Ramos (cell line): ENCODE data around the gene ANKMY1.

Experiments used
- in situ Hi-C: fragments of 300-500 bp; cut with MboI; formaldehyde crosslinking; loops from one replicate; pipeline ENCODE4 v1.14.3; 2022; ENCODE audit warnings: low sequenced_read_pairs; ENCODE audit not compliant: unreplicated experiment

Gene ANKMY1

DNA sequence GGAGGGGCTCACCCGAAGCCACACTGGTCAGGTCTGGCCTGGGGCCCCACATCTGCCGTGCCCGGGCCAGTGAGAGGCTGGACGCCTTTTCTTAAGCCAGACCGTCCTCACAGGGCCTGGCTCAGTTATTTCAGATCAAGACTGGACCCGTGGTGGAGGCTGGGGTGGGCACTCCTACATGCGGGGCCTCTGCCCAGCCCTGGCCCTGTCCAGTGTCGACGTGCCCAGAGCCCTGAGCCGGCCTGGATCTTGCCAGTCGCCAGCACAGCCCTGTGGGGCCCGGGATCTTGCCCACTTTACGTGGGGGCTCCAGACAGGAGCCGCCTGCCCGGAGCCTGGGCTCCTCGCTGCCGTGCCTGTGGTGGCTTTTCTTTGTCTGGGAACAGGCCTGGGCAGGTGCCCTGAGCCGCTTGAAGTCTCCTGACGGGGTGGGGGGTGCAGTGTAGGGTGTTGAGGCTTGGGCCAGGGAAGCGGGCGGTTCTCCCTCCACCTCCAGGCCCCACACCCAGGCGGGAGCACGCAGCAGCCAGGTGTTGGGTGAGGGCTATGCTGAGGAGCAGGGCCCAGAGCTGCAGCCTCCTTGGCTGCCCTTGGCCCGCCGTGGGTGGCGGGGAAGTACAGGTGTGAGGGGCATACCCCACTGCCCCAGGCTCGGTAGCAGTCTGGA is 116.3 kb downstream of the ANKMY1 start:
- in situ Hi-C loops = no loop called here

DNA sequence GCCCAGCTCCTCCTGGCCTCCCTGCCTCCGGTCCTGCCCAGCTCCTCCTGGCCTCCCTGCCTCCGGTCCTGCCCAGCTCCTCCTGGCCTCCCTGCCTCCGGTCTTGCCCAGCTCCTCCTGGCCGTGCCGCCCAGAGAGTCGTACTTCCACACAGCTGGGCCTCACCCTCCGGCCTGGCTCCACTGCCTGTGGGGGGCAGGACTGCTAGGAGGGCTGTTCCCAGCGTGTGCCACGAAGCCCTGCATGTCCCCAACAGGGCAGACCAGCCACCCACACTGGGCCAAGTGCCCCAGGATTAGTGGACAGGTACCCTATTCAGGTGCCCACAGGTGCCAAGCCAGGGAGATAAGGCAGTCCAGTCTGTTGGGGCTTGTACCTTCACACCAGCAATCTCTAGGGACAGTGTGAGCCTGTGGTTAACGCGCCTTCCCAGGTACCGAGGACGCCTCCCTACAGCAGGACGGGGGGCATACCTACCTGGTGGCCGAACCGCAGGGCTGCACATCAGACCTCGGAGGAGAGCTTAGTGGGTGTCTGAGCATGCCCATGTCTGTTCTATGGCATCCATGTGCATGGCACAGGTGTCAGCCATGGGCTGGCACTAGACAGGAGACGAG is 117.0 kb downstream of the ANKMY1 start:
- in situ Hi-C loops = no loop called here

DNA sequence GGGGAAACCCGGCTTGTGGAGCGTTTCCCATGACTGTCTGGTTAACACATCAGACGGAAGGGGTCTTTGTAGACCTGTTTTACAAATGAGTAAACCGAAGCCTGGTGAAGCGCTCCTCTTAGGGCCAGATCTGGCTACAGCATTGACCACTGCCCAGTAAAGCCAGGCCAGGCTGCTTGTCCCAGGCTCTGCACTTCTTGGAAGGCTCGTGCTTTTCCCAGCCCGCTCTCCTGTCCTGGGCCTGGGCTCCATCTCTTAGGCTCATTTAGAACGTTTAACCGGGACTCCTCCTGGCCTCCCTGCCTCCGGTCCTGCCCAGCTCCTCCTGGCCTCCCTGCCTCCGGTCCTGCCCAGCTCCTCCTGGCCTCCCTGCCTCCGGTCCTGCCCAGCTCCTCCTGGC is 117.5 kb downstream of the ANKMY1 start:
- in situ Hi-C loops = no loop called here

DNA sequence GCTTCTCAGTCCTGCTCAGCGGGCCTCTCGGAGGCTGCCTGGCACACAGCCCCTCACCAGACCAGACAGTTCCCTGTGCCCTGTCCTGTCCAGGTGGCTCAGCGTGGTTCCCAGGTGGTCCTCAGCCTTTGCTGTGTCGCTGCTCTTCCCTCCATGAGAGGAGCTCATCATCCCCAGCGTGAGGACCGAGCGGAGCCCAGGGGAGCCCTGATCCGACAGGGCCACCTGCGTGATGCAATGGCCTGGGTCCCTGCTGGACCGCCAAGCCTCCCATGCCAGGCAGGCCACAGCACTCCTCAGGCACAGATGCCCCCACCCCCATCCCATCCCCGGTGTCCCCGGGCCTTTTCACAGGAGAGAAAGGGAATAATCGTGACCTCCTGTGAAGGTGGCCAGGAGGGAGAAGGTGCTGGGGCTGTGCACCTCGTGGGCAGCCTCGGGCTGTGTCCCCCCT is 118.1 kb downstream of the ANKMY1 start:
- in situ Hi-C loops = loop anchor here (5.0 kb wide), 1 partner anchor 212 kb away; no protein-coding TSS in a partner anchor

DNA sequence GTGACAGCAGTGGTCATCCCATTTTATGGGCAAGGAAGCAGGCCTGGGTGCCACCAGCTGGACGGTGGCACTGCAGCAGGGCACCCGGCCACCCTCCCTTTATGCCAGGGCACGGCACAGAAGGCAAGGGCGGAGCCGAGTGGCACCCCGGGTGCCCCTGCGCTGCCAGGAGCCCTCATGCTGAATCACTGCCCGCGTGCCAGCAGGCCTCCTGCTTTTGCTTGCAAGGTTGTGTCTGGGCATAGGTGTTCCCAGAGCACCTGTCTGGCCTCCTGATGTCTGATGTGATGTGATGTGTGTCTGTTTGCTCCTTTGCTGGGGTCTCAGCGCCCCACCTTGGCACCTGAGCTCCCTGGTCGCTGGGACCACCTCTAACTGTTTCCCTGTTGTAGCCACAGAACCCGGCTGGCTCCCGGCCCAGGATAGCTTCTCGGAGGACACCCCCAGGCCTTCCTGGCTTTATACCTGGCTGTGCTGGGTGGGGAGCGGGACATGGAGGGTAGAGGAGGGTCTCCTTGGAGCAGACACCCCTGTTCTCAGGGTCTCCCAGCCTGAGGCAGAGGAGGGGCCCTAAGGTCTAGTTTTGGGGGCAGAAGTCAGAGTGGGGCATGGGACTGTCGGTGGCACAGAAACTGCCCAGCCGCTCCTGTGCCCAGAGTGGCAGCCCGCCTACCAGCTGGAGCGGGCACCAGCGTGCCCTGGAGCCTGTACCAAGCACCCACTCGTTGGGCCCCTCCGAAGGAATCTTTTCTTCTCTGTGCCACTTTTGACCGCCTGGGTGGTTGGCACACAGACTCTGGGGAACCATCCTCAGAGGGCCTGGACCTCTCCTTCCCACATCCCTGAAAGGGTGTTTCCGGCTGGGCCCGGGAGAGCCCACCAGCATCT is 118.7 kb downstream of the ANKMY1 start:
- in situ Hi-C loops = loop anchor here (5.0 kb wide), 1 partner anchor 212 kb away; no protein-coding TSS in a partner anchor

DNA sequence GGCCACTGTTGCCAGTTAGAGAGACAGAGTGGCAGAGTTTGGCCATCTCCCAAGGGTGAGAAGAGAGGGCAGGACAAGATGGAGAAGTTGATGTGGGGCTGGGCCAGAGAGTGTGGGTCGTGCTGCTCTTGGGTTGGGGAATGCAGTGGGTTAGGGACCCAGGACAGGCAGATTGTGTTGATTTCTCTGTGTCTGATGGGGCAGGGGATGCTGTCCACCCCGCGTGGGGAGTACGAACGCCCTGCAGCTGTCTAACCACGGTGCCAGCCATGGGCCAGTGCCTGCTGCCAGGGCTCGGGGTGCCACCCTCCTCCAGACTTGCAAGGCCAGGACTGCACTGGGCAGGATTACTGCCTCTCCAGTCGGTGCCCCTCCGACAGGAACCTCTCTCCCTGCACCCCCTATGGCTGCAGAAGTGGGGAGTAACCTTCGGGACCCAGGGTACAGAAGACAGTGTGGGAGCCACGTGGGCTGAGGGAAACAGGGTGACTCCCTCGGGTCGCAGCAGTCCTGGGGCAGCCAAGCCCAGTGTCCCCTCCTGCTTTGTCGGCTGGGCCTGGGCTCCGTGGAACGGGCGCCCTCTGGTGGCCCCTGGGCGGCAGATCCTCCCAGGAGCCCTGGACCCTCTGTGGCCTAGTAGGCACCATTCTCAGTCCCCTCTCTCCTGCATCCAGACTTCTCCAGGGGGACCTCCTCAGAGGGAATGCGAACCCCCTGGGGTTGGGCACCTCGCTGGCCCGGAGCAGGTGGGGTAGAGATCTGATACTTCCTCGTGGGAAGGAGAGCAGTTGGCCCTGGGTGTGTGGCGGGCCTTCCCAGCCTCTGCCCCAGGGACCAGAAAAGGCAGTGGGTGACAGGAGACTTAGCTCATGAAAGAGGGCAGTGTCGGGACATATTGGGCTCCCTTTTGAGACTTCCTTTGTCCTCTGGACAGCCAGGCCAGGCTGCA is 119.7 kb downstream of the ANKMY1 start:
- in situ Hi-C loops = loop anchor here (5.0 kb wide), 1 partner anchor 211 kb away; no protein-coding TSS in a partner anchor

DNA sequence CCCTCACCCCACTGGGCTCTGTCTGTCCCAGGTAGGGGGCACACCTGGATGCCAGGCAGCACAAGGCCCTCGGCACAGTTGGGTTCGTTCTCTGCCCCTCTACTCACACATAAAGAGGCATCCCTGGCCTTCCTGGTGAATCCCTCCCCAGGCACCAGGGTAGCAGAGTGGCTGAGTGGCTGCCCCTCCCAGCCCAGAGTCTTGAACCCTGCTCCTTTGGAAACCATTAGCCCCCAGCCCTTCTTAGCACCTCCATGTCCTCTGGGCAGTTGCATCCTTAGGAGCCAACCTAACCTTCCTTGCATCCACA is 120.3 kb downstream of the ANKMY1 start:
- in situ Hi-C loops = loop anchor here (5.0 kb wide), 1 partner anchor 210 kb away; no protein-coding TSS in a partner anchor

DNA sequence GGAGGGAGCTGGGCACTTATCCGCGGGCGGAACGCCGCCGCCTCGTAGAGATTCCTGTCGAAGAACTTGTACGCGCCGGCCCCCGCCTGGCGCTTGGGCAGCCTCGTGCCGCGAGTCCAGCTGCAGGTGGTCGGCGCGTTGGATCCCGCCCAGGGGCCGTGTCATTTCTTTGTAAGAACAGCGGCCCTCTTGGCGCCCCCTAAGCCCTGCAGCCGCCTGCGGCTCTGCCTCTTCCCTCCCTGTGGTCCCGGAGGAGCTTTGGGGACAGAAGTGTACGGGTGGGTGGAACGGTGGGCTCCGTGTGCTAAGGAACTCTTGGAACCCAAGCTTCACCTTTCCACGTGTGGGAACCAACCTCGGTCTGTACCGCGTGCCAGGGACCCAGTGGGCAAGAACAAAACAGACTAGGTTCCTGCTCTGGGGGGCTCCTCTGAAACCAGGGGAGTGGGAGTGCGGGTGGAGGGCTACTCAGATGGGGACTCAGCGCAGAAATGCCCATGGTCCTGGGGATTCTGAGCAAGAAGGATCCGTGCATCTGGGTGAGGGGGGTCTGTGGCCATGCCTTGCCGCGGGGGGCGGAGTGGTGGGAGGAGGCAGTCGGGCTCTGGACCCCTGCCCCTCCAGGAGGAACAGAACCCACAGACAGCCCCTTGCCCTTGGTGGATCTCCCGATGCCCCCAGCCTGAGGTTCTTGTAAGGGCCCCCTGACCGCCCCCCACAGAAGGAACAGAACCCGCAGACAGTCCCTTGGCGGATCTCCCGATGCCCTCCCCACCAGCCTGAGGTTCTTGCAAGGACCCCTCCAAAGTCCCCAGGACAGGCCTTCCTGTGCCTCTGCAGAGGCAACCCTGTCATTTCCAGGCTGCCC is 120.9 kb downstream of the ANKMY1 start:
- in situ Hi-C loops = loop anchor here (5.0 kb wide), 1 partner anchor 210 kb away; no protein-coding TSS in a partner anchor

DNA sequence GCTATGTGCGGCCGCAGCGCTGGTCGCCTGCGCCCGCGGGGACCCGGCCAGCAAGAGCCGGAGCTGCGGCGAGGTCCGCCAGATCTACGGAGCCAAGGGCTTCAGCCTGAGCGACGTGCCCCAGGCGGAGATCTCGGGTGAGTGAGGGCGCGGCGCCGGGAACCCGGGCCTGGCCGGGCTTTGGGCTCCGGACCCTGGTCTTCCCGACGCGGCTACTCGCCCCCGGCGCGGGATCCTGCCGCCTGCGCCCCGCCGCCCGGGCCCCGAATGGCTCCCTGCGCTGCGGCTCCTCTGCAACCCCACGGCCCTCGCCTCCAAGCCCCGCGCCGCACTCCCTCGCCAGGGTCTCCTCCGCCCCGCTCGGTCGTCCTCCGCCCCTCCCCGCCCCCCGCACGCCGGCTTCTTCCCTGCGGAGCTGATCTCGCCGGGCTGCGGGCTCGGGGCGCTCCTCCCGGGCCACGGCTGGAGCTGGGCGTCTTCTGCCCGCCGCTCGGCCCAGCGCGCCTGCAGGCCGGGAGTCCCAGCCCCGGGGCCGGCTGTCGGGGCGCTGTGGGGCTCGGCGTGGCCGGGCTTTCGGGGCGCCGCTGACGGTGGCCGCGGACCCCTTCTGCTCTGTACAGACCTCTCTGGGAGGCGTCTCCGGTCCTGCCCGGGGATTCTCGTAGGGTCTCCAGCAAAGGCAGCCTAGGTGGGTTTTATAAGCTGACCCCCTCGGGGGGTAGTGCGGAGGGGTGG is 121.7 kb downstream of the ANKMY1 start:
- in situ Hi-C loops = loop anchor here (5.0 kb wide), 1 partner anchor 209 kb away; no protein-coding TSS in a partner anchor

DNA sequence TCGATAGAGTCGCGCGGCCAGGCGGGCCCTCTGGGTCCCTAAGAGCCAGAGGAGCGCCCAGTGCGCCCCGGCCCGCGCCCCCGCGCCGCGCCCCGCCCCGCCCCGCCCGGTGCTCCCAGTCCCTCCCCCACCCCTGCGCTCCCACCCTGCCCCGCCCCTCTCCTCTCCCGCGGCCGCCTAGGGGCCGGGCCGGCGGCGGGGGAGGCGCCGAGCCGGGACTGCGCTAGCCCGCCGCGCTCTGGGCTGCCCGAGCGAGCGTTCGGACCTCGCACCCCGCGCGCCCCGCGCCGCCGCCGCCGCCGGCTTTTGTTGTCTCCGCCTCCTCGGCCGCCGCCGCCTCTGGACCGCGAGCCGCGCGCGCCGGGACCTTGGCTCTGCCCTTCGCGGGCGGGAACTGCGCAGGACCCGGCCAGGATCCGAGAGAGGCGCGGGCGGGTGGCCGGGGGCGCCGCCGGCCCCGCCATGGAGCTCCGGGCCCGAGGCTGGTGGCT is 122.3 kb downstream of the ANKMY1 start, which contains the start of gene GPC1:
Gene GPC1, plus strand, starts transcription at position 207 of the 491 bp plus-strand sequence. Its CDS starts 256 bp downstream, at position 463.
- in situ Hi-C loops = loop anchor here (5.0 kb wide), 1 partner anchor 208 kb away; no protein-coding TSS in a partner anchor

DNA sequence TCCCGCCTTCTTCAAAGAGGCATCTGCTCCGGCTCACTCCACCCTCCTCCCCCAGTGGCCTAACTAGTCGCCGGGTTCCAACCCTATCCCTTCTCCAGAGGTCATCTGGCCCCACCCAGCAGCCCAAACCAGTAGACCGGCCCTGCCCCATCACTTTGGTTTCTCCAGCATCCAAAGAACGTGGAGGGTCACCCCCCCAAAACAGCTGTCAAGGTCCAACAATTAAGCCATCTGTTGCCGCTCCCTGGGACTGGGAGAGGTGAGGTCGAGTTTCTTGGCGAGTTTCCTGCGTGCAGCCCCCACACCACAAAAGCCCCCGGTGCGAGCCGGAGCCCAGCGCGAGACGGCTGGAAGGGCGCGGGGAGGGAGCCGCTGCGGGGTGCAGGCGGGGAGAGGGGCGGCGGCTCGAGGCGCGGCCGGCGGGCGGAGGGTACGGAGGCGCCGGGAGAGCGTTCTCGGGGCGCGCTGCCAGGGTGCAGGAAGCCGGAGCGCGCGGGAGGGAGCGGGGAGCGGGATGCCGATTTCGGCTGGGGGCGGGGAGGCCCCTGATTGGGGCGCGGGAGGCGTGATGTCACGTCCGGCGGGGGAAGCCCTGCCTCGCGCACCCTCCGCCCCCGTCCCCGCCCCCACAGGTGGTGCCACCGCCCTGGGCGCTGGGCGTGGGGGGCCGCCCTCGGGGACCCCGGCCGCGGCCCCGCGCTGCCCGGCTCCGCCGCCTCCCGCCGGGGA is 122.9 kb downstream of the ANKMY1 start:
- in situ Hi-C loops = loop anchor here (5.0 kb wide), 1 partner anchor 208 kb away; no protein-coding TSS in a partner anchor

DNA sequence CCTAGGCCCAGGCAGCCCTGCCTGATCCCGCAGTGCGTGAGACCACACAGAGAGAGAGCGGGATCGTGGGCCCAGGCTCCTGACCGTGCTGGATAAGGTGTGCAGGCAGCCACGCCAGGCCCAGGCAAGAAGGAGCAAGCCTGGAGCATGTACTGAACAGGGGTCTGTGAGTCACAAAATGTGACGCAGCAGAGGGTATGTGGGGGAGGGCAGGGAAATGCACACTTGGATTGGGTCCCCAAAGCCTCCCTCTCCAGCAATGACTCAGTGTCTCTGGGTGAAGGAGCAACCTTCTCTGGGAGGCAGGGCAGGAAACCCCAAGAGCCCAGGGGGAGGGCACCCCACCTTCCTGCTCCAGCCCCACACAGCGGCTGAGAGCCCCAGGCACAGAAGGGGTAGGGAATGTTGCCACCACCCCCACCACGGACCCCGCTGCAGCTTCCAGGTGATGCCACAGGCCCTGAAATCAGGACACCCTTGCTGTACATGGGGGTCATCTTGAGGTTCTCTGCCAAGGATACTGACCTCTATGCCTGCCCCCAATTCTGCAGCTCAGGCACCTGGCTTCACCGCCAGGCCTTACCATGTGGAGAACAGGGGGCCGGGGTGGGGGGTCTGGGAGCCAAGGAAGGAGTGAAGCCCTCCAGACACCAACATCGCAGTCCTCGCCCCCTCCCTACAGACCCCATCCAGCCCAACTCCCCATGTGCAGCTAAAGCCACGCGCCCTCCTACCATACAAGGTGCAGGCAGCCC is 123.6 kb downstream of the ANKMY1 start:
- in situ Hi-C loops = no loop called here

DNA sequence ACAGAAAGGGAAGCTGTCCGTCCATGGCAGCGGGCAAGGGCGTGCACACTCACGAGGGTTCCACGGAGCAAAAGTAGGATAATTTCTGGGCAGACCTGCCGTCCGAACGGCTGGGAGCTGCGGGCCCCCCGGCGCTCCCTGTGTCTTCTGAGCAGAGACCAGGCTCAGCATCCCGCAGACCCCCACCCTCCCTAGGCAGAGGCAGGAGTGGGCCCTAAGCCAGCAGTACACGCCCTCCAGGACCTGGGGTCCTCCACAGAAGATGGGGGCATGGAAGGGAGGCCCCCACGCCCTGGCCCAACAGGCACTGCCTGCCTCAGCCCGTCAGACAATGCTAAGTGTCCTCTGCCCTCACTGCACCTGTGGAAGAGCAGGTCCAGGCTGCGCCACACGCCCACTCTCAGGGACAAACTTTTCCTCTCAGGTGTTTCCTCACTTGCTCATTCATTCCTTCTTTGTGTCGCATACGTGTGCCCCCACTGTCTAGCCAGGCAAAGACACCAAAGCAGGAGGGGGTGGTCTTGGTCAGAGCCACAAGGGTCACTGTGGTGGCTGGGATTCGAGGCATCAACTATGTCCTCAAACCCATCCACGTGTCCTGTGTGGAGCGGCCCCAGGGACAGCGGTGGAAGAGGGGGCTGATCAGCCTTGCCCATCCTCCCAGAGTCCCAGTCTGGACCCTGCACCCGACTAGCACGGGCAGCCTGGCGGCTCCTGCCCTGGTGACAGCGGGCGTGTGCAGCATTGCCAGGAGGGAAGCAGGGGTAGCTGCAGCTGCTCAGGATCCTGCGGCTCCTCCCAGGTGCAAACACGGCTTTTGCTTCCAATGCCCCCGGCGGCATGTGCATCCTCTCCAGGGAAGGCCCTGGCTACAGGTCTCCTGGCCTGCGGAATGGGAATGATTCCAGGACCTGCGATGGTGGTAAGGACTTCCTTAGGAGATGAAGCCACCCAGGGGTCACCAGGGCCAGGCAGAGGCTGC is 124.7 kb downstream of the ANKMY1 start:
- in situ Hi-C loops = no loop called here

DNA sequence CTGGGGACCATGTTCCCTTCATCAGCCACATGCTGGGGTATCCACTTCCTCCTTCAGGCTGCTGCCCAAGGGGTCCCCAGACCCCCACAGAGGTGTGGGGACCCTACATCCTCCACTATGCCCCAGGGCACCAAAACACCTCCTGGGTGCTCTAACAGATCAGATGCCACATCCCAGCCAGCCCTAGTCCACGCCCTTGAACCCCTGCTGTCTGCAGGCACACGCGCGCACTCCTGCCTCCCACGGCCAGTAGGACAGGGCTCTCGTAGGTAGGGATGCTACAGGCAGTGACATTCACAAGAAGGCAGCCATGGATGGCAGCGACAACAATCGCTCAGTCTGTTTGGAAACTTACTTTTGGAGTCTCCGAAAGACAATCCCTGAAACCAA is 125.4 kb downstream of the ANKMY1 start:
- in situ Hi-C loops = no loop called here
